Gastrocnemius medialis (tissue), 4 donors: ENCODE results near the gene SCUBE1. TPM values are rescaled to one million over a fixed set of nuclear protein-coding genes. Genes with fewer than 3 reads are reported as not detected.

Experiments used
- ATAC-seq, 2 donors: fragments of 150-250 bp; one replicate each; pipeline ENCODE4 v1.9.1; 2016
- DNase-seq, 2 donors: peaks; one replicate each; pipeline ENCODE4 v3.0.0-alpha.2; 2019
- H3K27ac ChIP-seq, 4 donors: fragments of 200-600 bp; sonication (generic); 1 replicate in 1 of 4; 2 replicates in 3 of 4; pipeline ENCODE4 v1.5.1; 2016 to 2018; ENCODE audit warnings: mild to moderate bottlenecking in 2 of 4, moderate library complexity in 1 of 4
- H3K27me3 ChIP-seq, 3 donors: fragments of 200-600 bp; sonication (generic) in 2 of 3; 1 replicate in 1 of 3; 2 replicates in 2 of 3; pipeline versions ENCODE4 v1.5.1 to v1.6.0; 2016 to 2019; ENCODE audit warnings: mild to moderate bottlenecking in 1 of 3, moderate library complexity in 1 of 3
- H3K36me3 ChIP-seq, 2 donors: fragments of 200-600 bp; sonication (generic) in 1 of 2; one replicate each; pipeline ENCODE4 v1.5.1; 2017 to 2018
- H3K4me1 ChIP-seq, 2 donors: fragments of 200-600 bp; sonication (generic) in 1 of 2; one replicate each; pipeline ENCODE4 v1.5.1; 2016 to 2017; ENCODE audit warnings: mild to moderate bottlenecking in 2 of 2
- H3K4me3 ChIP-seq, 4 donors: fragments of 200-600 bp; sonication (generic) in 3 of 4; 1 replicate in 1 of 4; 2 replicates in 3 of 4; pipeline ENCODE4 v1.5.1; 2016 to 2019; ENCODE audit warnings: mild to moderate bottlenecking in 2 of 4
- H3K9me3 ChIP-seq, 3 donors: fragments of 200-600 bp; sonication (generic) in 2 of 3; 1 replicate in 1 of 3; 2 replicates in 2 of 3; pipeline ENCODE4 v1.5.1; 2016 to 2019
- CTCF ChIP-seq, 5 experiments: fragments of 450-650 bp in 3 of 5; fragments of 200-600 bp in 2 of 5; sonication (generic) in 2 of 5; IDR thresholded peaks in 4 of 5; conservative IDR thresholded peaks in 1 of 5; 1 replicate in 4 of 5; 2 replicates in 1 of 5; pipeline ENCODE4 v1.5.1; 2016 to 2019; ENCODE audit warnings: antibody characterized with exemption in 5 of 5, mild to moderate bottlenecking in 3 of 5, moderate library complexity in 3 of 5
- POLR2A ChIP-seq, 2 donors: fragments of 450-650 bp; IDR thresholded peaks; one replicate each; pipeline ENCODE4 v1.6.1; 2017; ENCODE audit warnings: antibody characterized with exemption in 2 of 2, mild to moderate bottlenecking in 2 of 2, moderate library complexity in 2 of 2
- in situ Hi-C, 4 donors: fragments of 200-750 bp; cut with MboI; loops; one replicate each; pipeline versions ENCODE4 v1.15.0 to v1.8.0; 2017; ENCODE audit warnings: low sequenced_read_pairs in 4 of 4
- intact Hi-C: fragments of 100-400 bp; cut with DNase I; formaldehyde crosslinking; loops from one replicate; pipeline ENCODE4 v1.15.1; 2023; ENCODE audit warnings: low total_unique reads
- total RNA-seq, 4 donors: library from RNA; depleted of rRNA; stranded (reverse); fragments of >200 nt; gene quantifications; one replicate each; pipeline versions ENCODE4 v1.1.0 to v1.2.3, GENCODE V29; 2016

The SCUBE1 gene
- total RNA-seq, 4 donors from 2014 or later, result 0.20 to 0.55 (median 0.41) TPM

DNA sequence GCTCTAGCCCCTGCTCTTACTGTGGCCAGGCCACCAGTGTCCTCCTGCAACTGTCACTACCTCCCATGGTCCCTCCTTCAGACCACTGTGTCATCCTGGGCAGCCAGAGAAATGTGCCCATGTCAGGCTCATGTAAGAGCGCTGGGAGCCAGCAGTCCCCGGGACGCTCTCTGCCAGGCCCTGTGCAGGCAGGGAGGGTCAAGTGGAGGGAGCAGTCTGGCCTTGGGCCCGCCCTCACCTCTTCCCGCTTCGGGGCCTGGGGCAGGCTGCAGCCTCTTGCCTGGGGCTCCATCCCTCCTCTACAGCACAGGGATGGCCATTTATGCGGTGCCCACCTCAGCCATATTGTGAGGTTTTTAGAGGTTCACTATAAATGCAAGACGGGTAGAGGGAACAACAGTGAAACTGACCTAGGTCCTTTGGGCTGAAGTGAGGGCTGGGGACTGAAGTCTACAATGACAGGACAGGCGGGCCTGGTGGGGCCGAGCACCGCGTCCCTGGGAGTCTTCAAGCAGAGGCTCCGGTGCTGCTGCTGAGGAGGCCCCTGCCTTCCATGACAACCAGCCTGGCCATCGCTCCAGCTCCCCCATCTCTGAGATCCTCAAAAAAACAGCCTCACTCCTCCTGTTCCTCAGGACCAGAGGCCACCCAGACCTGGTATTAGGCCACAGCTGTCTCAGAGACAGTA, 101.3 kb downstream of the SCUBE1 start:
- Histone ChIP-seq H3K36me3 (no peaks in the 10 kb centered on the region), H3K27me3 (peaks cover 0 to 4% (median 0%) of the 10 kb centered on the region in 3 donors), H3K4me3 (no peak overlapping the region), H3K27ac (no peak overlapping the region), H3K9me3 (no peaks in the 10 kb centered on the region), H3K4me1 (peaks cover 0 to 10% of the 10 kb centered on the region in 2 donors)
- ATAC-seq (no peak), DNase-seq (no peak)
- intact Hi-C loops (no loop called here), in situ Hi-C loops (no loop called here)
- TF ChIP-seq POLR2A (IDR thresholded peaks at IDR 0.05), result no peak
- no peak for TF ChIP-seq CTCF (IDR thresholded peaks at IDR 0.05 in 4 of 5, conservative IDR thresholded peaks at IDR 0.05 in 1 of 5)

DNA sequence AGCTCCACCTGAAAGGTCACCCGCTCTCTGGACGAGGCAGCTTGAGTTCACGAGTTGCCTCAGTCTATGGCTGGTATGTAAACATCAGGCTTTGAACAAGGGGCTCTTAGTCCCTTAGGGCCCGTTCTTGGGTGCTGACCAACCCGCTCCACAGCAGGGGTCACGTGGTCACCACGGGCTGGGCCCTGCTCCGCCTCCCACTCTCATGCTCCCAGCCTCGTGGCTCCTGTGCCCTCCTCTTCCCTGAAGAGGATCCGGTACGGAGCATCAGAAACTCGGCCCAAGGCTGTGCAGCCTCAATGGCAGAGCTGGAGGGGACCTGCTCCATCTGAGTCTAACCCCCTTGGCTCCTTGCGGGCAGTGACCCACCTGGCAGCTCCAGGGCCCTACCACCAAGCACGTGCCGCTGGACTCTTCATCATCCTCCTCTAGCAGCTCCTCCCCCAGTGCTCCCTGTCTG, 102.0 kb downstream of the SCUBE1 start:
- intact Hi-C loops, result no loop called here
- no peaks in the 10 kb centered on the region for H3K36me3 ChIP-seq
- no peak for DNase-seq
- TF ChIP-seq CTCF (IDR thresholded peaks at IDR 0.05 in 4 of 5, conservative IDR thresholded peaks at IDR 0.05 in 1 of 5) (no peak), POLR2A (IDR thresholded peaks at IDR 0.05) (no peak)
- in situ Hi-C loops, result no loop called here
- H3K4me3 ChIP-seq, result no peak overlapping the region
- H3K9me3 ChIP-seq, result no peaks in the 10 kb centered on the region
- H3K4me1 ChIP-seq, result peaks cover 0 to 10% of the 10 kb centered on the region in 2 donors
- no peak for ATAC-seq
- H3K27me3 ChIP-seq, result peaks cover 0 to 4% (median 0%) of the 10 kb centered on the region in 3 donors
- H3K27ac ChIP-seq, result no peak overlapping the region

DNA sequence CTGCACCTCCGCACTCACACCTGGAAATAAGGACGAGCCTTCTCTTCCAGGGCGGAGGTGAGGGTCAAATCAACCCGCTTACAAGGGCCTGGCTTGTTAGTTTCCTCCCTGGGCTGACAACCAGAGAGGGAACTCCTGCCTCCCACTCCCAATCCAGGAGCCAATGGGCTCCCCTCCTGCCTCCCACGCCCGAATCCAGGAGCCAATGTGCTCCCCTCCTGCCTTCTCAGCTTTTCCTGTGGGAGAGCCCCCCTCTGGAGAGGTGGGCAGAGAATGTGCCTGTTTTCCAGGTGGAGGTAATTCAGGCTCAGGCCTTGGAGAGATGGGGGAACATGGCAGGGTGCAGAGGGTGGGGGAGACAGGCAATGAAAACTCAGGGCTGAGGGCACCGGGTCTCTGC, 102.6 kb downstream of the SCUBE1 start:
- ATAC-seq, result no peak
- intact Hi-C loops (no loop called here), in situ Hi-C loops (no loop called here)
- TF ChIP-seq CTCF (IDR thresholded peaks at IDR 0.05 in 4 of 5, conservative IDR thresholded peaks at IDR 0.05 in 1 of 5), result no peak
- no peak for TF ChIP-seq POLR2A (IDR thresholded peaks at IDR 0.05)
- peaks cover 0 to 10% of the 10 kb centered on the region in 2 donors for H3K4me1 ChIP-seq
- H3K4me3 ChIP-seq, result no peak overlapping the region
- H3K36me3 ChIP-seq, result no peaks in the 10 kb centered on the region
- H3K9me3 ChIP-seq, result no peaks in the 10 kb centered on the region
- DNase-seq, result no peak
- H3K27me3 ChIP-seq, result peaks cover 0 to 4% (median 0%) of the 10 kb centered on the region in 3 donors
- H3K27ac ChIP-seq, result no peak overlapping the region

DNA sequence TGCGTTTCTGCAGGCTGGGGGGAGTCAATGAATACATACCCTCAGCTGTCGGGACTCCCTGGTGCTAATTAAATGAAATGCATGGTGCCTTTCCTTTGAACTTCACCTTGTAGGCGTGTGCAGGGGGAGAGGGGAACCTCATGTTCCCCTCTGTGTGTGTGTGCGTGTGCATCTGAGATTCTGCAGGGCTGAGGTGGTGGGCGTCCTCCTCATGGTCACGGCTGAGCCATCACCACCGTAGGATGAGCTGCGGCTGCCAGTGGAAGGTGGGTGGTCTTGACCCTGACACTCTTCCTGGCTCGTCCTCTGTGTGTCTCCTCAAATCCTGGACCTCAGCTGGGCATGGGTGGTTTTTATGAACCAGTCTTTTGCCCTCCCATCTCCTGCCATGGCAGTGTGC, 103.2 kb downstream of the SCUBE1 start:
- ATAC-seq, result no peak
- Histone ChIP-seq H3K4me1 (peaks cover 0 to 10% of the 10 kb centered on the region in 2 donors), H3K4me3 (no peak overlapping the region), H3K36me3 (no peaks in the 10 kb centered on the region), H3K27ac (no peak overlapping the region), H3K9me3 (no peaks in the 10 kb centered on the region), H3K27me3 (peaks cover 0 to 4% (median 0%) of the 10 kb centered on the region in 3 donors)
- in situ Hi-C loops (no loop called here), intact Hi-C loops (no loop called here)
- no peak for DNase-seq
- TF ChIP-seq POLR2A (IDR thresholded peaks at IDR 0.05) (no peak), CTCF (IDR thresholded peaks at IDR 0.05 in 4 of 5, conservative IDR thresholded peaks at IDR 0.05 in 1 of 5) (no peak)
